Measurements from ENCODE around the gene NFX1.

DNA sequence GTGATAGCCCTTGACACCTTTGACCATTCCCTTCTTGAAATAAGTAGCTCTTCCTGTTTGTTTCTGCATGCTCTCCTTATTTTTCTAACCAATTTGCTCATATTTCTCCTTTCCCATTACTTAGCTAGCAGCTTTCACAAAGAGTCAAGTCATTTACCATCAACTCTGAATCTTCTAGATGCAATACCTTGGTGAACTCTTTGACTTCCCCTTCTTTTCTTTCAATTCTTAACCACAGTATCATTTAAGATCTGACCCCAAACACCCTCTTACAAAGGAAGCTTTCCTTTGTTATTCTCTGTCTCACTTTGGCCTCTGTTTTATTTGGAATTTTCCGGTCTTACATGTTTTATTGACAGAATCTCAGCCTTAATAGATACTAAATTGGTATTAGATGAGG is 14.0 kb downstream of the NFX1 start:
- TF ChIP-seq, protein P1, sequence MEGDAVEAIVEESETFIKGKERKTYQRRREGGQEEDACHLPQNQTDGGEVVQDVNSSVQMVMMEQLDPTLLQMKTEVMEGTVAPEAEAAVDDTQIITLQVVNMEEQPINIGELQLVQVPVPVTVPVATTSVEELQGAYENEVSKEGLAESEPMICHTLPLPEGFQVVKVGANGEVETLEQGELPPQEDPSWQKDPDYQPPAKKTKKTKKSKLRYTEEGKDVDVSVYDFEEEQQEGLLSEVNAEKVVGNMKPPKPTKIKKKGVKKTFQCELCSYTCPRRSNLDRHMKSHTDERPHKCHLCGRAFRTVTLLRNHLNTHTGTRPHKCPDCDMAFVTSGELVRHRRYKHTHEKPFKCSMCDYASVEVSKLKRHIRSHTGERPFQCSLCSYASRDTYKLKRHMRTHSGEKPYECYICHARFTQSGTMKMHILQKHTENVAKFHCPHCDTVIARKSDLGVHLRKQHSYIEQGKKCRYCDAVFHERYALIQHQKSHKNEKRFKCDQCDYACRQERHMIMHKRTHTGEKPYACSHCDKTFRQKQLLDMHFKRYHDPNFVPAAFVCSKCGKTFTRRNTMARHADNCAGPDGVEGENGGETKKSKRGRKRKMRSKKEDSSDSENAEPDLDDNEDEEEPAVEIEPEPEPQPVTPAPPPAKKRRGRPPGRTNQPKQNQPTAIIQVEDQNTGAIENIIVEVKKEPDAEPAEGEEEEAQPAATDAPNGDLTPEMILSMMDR (IDR thresholded peaks at IDR 0.05), result no peak
- no peak for TF ChIP-seq POLR2A (IDR thresholded peaks at IDR 0.05)
